ENCODE measurements around the gene THSD4. TPM values are rescaled to one million over a fixed set of nuclear protein-coding genes. Genes with fewer than 3 reads are reported as not detected.

THSD4 gene
- total and polyA plus RNA-seq, 2 of the 8 experiments (the other 6 are each of a cell fraction or from before 2014, with no cell fraction given): 2.5 to 6.2 TPM

GRCh38 chr15:71773206-71773859 is 658.1 kb downstream of the THSD4 start:
- Histone ChIP-seq H3K4me1 (replicated peaks in 1 of 4; ENCODE audit: control insufficient read depth in 3 of 4, insufficient read depth in 4 of 4, low read length in 3 of 4) (no peaks in the 10 kb centered on the region; a peak in 1 of 7 replicates), H3K27ac (ENCODE audit: low read depth, low read length) (no peak overlapping the region), H2BK120ac (replicated peaks; ENCODE audit: low read depth, low read length) (no peak overlapping the region), H4K20me1 (replicated peaks in 1 of 2; ENCODE audit: control insufficient read depth in 1 of 2, insufficient read depth in 2 of 2, low read length in 2 of 2) (no peaks in the 10 kb centered on the region), H3K9me3 (ENCODE audit: insufficient read depth in 2 of 2, low read depth in 1 of 2, low read length in 1 of 2) (no peaks in the 10 kb centered on the region), H3K56ac (replicated peaks; ENCODE audit: insufficient read length, low read depth, low read length) (no peak overlapping the region), H3K23ac (ENCODE audit: insufficient read length) (no peak overlapping the region), H2AFZ (ENCODE audit: low read length) (no peak overlapping the region), H3K79me2 (ENCODE audit: control insufficient read depth in 1 of 2, insufficient read depth in 2 of 2, low read length in 2 of 2) (no peaks in the 10 kb centered on the region), H3K23me2 (ENCODE audit: low read depth, low read length) (no peaks in the 10 kb centered on the region), H3K4ac (replicated peaks; ENCODE audit: insufficient read length, low read depth, low read length) (no peak overlapping the region), H3K4me3 (ENCODE audit: extremely low read depth in 1 of 4, insufficient read depth in 2 of 4, low read depth in 3 of 4, low read length in 4 of 4) (no peak overlapping the region), H3K4me2 (ENCODE audit: insufficient read depth in 1 of 2, low read depth in 2 of 2, low read length in 2 of 2) (no peak overlapping the region), H2BK12ac (ENCODE audit: low read depth, low read length) (no peak overlapping the region), H3K9ac (replicated peaks in 1 of 4; ENCODE audit: extremely low read depth in 1 of 4, low read depth in 3 of 4, low read length in 3 of 4) (no peak overlapping the region), H2BK15ac (ENCODE audit: low read length) (no peak overlapping the region), H3K27me3 (replicated peaks in 1 of 4; ENCODE audit: control insufficient read depth in 3 of 4, extremely low read depth in 1 of 4, insufficient read depth in 3 of 4, low read length in 3 of 4) (no peaks in the 10 kb centered on the region), H3K79me1 (ENCODE audit: low read depth, low read length) (no peaks in the 10 kb centered on the region), H2BK20ac (ENCODE audit: low read length) (no peak overlapping the region), H2BK5ac (ENCODE audit: low read depth, low read length) (no peak overlapping the region), H2AK5ac (ENCODE audit: low read depth, low read length) (no peak overlapping the region), H4K5ac (ENCODE audit: insufficient read length, low read depth, low read length) (no peak overlapping the region), H4K91ac (replicated peaks; ENCODE audit: insufficient read length, low read length) (no peak overlapping the region), H3K14ac (ENCODE audit: insufficient read length) (no peak overlapping the region), H3K36me3 (ENCODE audit: control insufficient read depth in 2 of 4, insufficient read depth in 4 of 4, low read length in 3 of 4) (no peaks in the 10 kb centered on the region), H4K8ac (ENCODE audit: extremely low read depth, insufficient read depth, low read length) (no peak overlapping the region), H3K18ac (ENCODE audit: extremely low read depth, low read length) (no peak overlapping the region)
- ChIA-PET CTCF (ENCODE audit: partially characterized antibody) (interaction anchor here (1.5 to 4.4 kb wide), 6 partner anchors 7 to 29 kb away, joined by 4 to 28 read pairs (median 14); no protein-coding TSS in a partner anchor), POLR2A (ENCODE audit: partially characterized antibody) (no interaction called here)
- 96% methylated on average over 1 of the region's 1 CpG; no CpG with 5 or more reads in 1 of the 2 experiments for WGBS, 2 experiments (ENCODE audit: extremely low coverage in 1 of 2, insufficient coverage in 1 of 2, insufficient read length in 1 of 2, insufficient replicate concordance in 2 of 2, low coverage in 1 of 2, low lambda C conversion rate in 2 of 2, missing lambda C conversion rate in 1 of 2)
- FAIRE-seq: no peak
- DNase-seq (ENCODE audit: low read depth in 1 of 2, low spot score in 2 of 2): no peak
- TF ChIP-seq RXRA (IDR thresholded peaks at IDR 0.05; ENCODE audit: insufficient read depth, low read depth, low read length): no peak
- no peak for TF ChIP-seq SP2 (IDR thresholded peaks at IDR 0.05; ENCODE audit: low read length)
- TF ChIP-seq POLR2AphosphoS5 (IDR thresholded peaks at IDR 0.05; ENCODE audit: low read depth, low read length): no peak
- TF ChIP-seq ZNF274 (IDR thresholded peaks at IDR 0.05; ENCODE audit: borderline replicate concordance, extremely low read depth, low read length): no peak
- TF ChIP-seq POLR2A (IDR thresholded peaks at IDR 0.05; ENCODE audit: control extremely low read depth in 1 of 2, low read depth in 2 of 2, low read length in 2 of 2): no peak
- no peak for TF ChIP-seq GABPA (IDR thresholded peaks at IDR 0.05; ENCODE audit: borderline replicate concordance, insufficient read depth, low read length)
- no peak for TF ChIP-seq SAP30 (IDR thresholded peaks at IDR 0.05; ENCODE audit: insufficient read depth, insufficient replicate concordance, low read length)
- no peak for TF ChIP-seq ASH2L (IDR thresholded peaks at IDR 0.05; ENCODE audit: low read length)
- no peak for TF ChIP-seq FOSL1 (IDR thresholded peaks at IDR 0.05; ENCODE audit: insufficient read depth, low read depth, low read length)
- TF ChIP-seq USF2 (IDR thresholded peaks at IDR 0.05; ENCODE audit: low read length): no peak
- TF ChIP-seq CEBPB (IDR thresholded peaks at IDR 0.05; ENCODE audit: low read depth, low read length): no peak
- no peak for TF ChIP-seq EGR1 (IDR thresholded peaks at IDR 0.05; ENCODE audit: borderline replicate concordance, low read depth, low read length)
- no peak for TF ChIP-seq EZH2 (IDR thresholded peaks at IDR 0.05; ENCODE audit: low read depth, low read length, severe bottlenecking)

Data from H1 (cell line).